Choroid plexus epithelial cell (primary cell): ENCODE results near the gene MAB21L1.

ENCODE experiments used
- DNase-seq: peaks from one replicate; pipeline ENCODE4 v3.0.0-alpha.2; 2010; ENCODE audit warnings: low read depth
- H3K4me3 ChIP-seq: 2 replicates; pipeline ENCODE4 v1.5.1; 2011; ENCODE audit warnings: low read depth, mild to moderate bottlenecking, control low read depth, low read length, moderate library complexity
- CTCF ChIP-seq: conservative IDR thresholded peaks from 2 replicates; pipeline ENCODE4 v1.5.1; 2011; ENCODE audit warnings: low read depth, mild to moderate bottlenecking, control low read depth, inconsistent platforms, low read length, moderate library complexity

Gene MAB21L1

GRCh38 chr13:35480346-35480745, 3.9 kb upstream of the MAB21L1 start:
- DNase-seq, result no peak
- TF ChIP-seq CTCF, result no peak
- H3K4me3 ChIP-seq, result no peak overlapping the region

- no peak for DNase-seq
- no peak for TF ChIP-seq CTCF
- no peak overlapping the region for H3K4me3 ChIP-seq
Measured at GRCh38 chr13:35479706-35480105, 3.2 kb upstream of the MAB21L1 start.

- DNase-seq, result no peak
- no peak for TF ChIP-seq CTCF
- no peak overlapping the region for H3K4me3 ChIP-seq
Measured at GRCh38 chr13:35479038-35479492, 2.6 kb upstream of the MAB21L1 start.

- no peak overlapping the region for H3K4me3 ChIP-seq
- no peak for TF ChIP-seq CTCF
- DNase-seq, result no peak
Measured at GRCh38 chr13:35478271-35479037, 2.0 kb upstream of the MAB21L1 start.

GRCh38 chr13:35477386-35477946, 977 bp upstream of the MAB21L1 start:
- no peak for TF ChIP-seq CTCF
- DNase-seq, result no peak
- H3K4me3 ChIP-seq, result no peak overlapping the region

GRCh38 chr13:35475212-35475959, 1.1 kb downstream of the MAB21L1 start:
- no peak for TF ChIP-seq CTCF
- peak overlapping the region; percentile 65 for H3K4me3 ChIP-seq
- peak; percentile 29 for DNase-seq
